ENCODE measurements around the gene MELK. TPM values are rescaled to one million over a fixed set of nuclear protein-coding genes. Genes with fewer than 3 reads are reported as not detected.

MELK gene
- total and polyA plus RNA-seq, 2 of the 13 experiments (the other 11 are each of a cell fraction or from before 2014, with no cell fraction given) = 16.7 to 50.4 TPM

GRCh38 chr9:36572515-36573418 is at the start of gene MELK (continued):
- TF ChIP-seq ZBTB2 (CRISPR knock-in tag; IDR thresholded peaks at IDR 0.05; ENCODE audit: low read depth) (peak; percentile 76; the same call in 1 of the 2 replicates), ZMAT5 (CRISPR knock-in tag; IDR thresholded peaks at IDR 0.05; ENCODE audit: borderline replicate concordance, low read depth) (no peak), HNRNPH1 (optimal IDR thresholded peaks at IDR 0.05; ENCODE audit: low read depth, low read length) (no peak), ZNF878 (CRISPR knock-in tag; IDR thresholded peaks at IDR 0.05) (peak; percentile 62; the same call in 1 of the 2 replicates), CHD4 (IDR thresholded peaks at IDR 0.05; ENCODE audit: borderline replicate concordance, low read length) (no peak), ZNF205 (CRISPR knock-in tag; IDR thresholded peaks at IDR 0.05) (no peak), NR2F1 (CRISPR knock-in tag; IDR thresholded peaks at IDR 0.05) (no peak), ZNF605 (CRISPR knock-in tag; IDR thresholded peaks at IDR 0.05) (no peak), SAFB2 (CRISPR knock-in tag; IDR thresholded peaks at IDR 0.05; ENCODE audit: borderline replicate concordance, low read depth) (no peak), GTF3A (CRISPR knock-in tag; conservative IDR thresholded peaks at IDR 0.05) (no peak), RNF2 (conservative IDR thresholded peaks at IDR 0.05; ENCODE audit: low read depth) (no peak), ZFY (CRISPR knock-in tag; IDR thresholded peaks at IDR 0.05) (peak; percentile 92), FUBP1 (CRISPR knock-in tag; IDR thresholded peaks at IDR 0.05; ENCODE audit: borderline replicate concordance) (no peak), ZSCAN22 (CRISPR knock-in tag; IDR thresholded peaks at IDR 0.05) (no peak), ZNF263 (CRISPR knock-in tag; IDR thresholded peaks at IDR 0.05) (0 out of 2 replicates have a peak, but pooled peaks have one; percentile 9), JUND (CRISPR knock-in tag; IDR thresholded peaks at IDR 0.05) (peak; percentile 48; the same call in 1 of the 2 replicates), NRL (CRISPR knock-in tag; IDR thresholded peaks at IDR 0.05; ENCODE audit: borderline replicate concordance) (peak; percentile 60; the same call in 1 of the 2 replicates), NCOA1 (CRISPR knock-in tag; IDR thresholded peaks at IDR 0.05) (no peak), KLF16 (CRISPR knock-in tag; IDR thresholded peaks at IDR 0.05) (no peak), ZNF484 (CRISPR knock-in tag; IDR thresholded peaks at IDR 0.05; ENCODE audit: borderline replicate concordance, low read depth) (no peak), ARID5B (CRISPR knock-in tag; IDR thresholded peaks at IDR 0.05) (peak; percentile 46; the same call in 1 of the 2 replicates), SP4 (CRISPR knock-in tag; IDR thresholded peaks at IDR 0.05) (peak; percentile 83)
